ENCODE data around the gene KDM1A. TPM values are rescaled to one million over a fixed set of nuclear protein-coding genes. Genes with fewer than 3 reads are reported as not detected.
A peak's percentile ranks its signal among the peaks of the same experiment; 100 is the strongest.

KDM1A gene
- total RNA-seq, 1 experiment from 2014 or later = 204 TPM

DNA sequence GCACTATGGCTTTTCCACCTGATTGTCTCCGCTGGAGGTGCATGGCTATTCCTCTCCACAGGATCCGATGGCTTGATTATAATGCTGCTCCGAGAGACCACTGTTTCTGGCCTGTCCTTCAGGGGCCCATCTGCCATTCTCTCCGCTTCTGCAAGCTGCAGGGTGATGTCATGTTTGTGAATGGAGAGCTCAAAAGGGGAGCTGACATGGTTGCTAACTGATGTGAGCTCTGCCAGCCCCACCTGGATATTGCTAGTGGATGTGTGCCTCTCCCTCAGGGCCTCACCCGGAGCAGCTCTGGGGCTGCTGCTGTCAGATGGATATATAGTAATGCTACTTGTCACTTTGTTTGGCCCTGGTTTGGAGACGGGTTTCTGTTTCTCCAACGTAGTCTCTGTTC lies 72.3 kb downstream of the KDM1A start:
- TF ChIP-seq, protein P1, sequence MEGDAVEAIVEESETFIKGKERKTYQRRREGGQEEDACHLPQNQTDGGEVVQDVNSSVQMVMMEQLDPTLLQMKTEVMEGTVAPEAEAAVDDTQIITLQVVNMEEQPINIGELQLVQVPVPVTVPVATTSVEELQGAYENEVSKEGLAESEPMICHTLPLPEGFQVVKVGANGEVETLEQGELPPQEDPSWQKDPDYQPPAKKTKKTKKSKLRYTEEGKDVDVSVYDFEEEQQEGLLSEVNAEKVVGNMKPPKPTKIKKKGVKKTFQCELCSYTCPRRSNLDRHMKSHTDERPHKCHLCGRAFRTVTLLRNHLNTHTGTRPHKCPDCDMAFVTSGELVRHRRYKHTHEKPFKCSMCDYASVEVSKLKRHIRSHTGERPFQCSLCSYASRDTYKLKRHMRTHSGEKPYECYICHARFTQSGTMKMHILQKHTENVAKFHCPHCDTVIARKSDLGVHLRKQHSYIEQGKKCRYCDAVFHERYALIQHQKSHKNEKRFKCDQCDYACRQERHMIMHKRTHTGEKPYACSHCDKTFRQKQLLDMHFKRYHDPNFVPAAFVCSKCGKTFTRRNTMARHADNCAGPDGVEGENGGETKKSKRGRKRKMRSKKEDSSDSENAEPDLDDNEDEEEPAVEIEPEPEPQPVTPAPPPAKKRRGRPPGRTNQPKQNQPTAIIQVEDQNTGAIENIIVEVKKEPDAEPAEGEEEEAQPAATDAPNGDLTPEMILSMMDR (conservative IDR thresholded peaks at IDR 0.05) = no peak

More for the DNA sequence above, 72.3 kb downstream of the KDM1A start:
- peaks cover 15 to 76% (median 67%) of the 10 kb centered on the region in 3 experiments for H3K36me3 Mint-ChIP-seq (ENCODE audit: insufficient read depth in 1 of 3, low read depth in 3 of 3)
- Histone ChIP-seq H3K9ac (ENCODE audit: extremely low read depth, insufficient read length, low read length) (no peak overlapping the region), H3K4me1 (ENCODE audit: insufficient read depth, low read length) (no peaks in the 10 kb centered on the region), H2BK12ac (ENCODE audit: insufficient read length, low read depth, low read length) (no peak overlapping the region), H3K56ac (ENCODE audit: insufficient read length, low read depth, low read length) (no peak overlapping the region), H3K14ac (ENCODE audit: insufficient read depth, low read length) (no peak overlapping the region), H2BK15ac (ENCODE audit: low read depth, low read length) (no peak overlapping the region), H3K4me2 (ENCODE audit: insufficient read depth, insufficient read length, low read length) (no peak overlapping the region), H3K27ac (ENCODE audit: insufficient read length, low read depth, low read length) (no peak overlapping the region), H4K5ac (ENCODE audit: insufficient read length, low read depth, low read length) (no peak overlapping the region), H4K91ac (ENCODE audit: insufficient read length, low read depth, low read length) (no peak overlapping the region), H2BK120ac (ENCODE audit: low read depth, low read length, poor library complexity, severe bottlenecking) (no peak overlapping the region), H3K27me3 (ENCODE audit: insufficient read depth, low read length) (no peaks in the 10 kb centered on the region), H3K18ac (ENCODE audit: insufficient read length, low read depth, low read length) (no peak overlapping the region), H3K9me3 (ENCODE audit: control insufficient read depth, low read depth, low read length) (no peaks in the 10 kb centered on the region), H3K79me2 (ENCODE audit: insufficient read depth, low read length) (no peaks in the 10 kb centered on the region), H3K23ac (ENCODE audit: insufficient read length, low read depth, low read length) (no peak overlapping the region), H4K8ac (replicated peaks; ENCODE audit: insufficient read length, low read depth, low read length) (no peak overlapping the region), H3K23me2 (ENCODE audit: insufficient read length, low read depth, low read length, poor library complexity, severe bottlenecking) (no peaks in the 10 kb centered on the region), H3K79me1 (ENCODE audit: insufficient read depth, low read depth, low read length, poor library complexity, severe bottlenecking) (no peaks in the 10 kb centered on the region), H2BK20ac (ENCODE audit: low read depth, low read length, poor library complexity, severe bottlenecking) (no peak overlapping the region), H4K20me1 (ENCODE audit: control insufficient read depth, insufficient read depth, insufficient read length) (no peaks in the 10 kb centered on the region), H2BK5ac (ENCODE audit: insufficient read length, low read length) (no peak overlapping the region), H2AFZ (ENCODE audit: low read length) (no peak overlapping the region), H3K4ac (ENCODE audit: low read depth, low read length) (no peak overlapping the region), H2AK5ac (ENCODE audit: insufficient read length, low read length) (no peak overlapping the region), H3T11ph (ENCODE audit: low read length) (no peak overlapping the region)
- no peaks in the 10 kb centered on the region for H3K27me3 Mint-ChIP-seq (ENCODE audit: low read depth)
- WGBS (ENCODE audit: extremely low coverage, insufficient read length, low lambda C conversion rate) = no CpG with 5 or more reads among the region's 7 CpGs
- peak overlapping the region in 2 of 3 experiments; percentile 54; a peak in 2 of 7 replicates for H3K27ac Mint-ChIP-seq
- no peaks in the 10 kb centered on the region for H3K4me1 Mint-ChIP-seq
- no peaks in the 10 kb centered on the region for H3K9me3 Mint-ChIP-seq
- no peak for DNase-seq
- no peak overlapping the region; a peak in 1 of 5 replicates for H3K4me3 Mint-ChIP-seq

All from H9 (cell line).